Stimulated activated CD4-positive, alpha-beta T cell treated with anti-CD3 and anti-CD28 coated beads, Interleukin-15, amount 100 ng/mL, for 1 hour (primary cell): ENCODE data around the gene HHIPL1.

ENCODE experiments used
- DNase-seq, 2 donors: peaks; one replicate each; pipeline ENCODE4 v3.0.0-alpha.2; 2020; ENCODE audit warnings: low read depth in 1 of 2, low spot score in 1 of 2

HHIPL1 gene

GRCh38 chr14:99728231-99728920 is 83.4 kb downstream of the HHIPL1 start:
- DNase-seq, result no peak

- DNase-seq, result no peak
Measured at GRCh38 chr14:99728981-99729451, 84.1 kb downstream of the HHIPL1 start.
